Activated CD4-positive, CD25-positive, alpha-beta regulatory T cell (primary cell): ENCODE results near the gene PGA4.
"Not testable (repeated sequence)": the region's sequence is repeated elsewhere in the genome, so short reads cannot be mapped to it uniquely, and the experiment has no call there.

Experiments
- DNase-seq, 4 experiments: peaks; one replicate each; lab custom pipeline; 2025; lab: John Stamatoyannopoulos, UW

Gene PGA4

GRCh38 chr11:61222047-61222446, at the start of gene PGA4:
PGA4 (plus strand) TSS chr11:61222347; CDS start chr11:61222401, 54 bp downstream.
- not testable (repeated sequence) for DNase-seq

- no peak for DNase-seq
Measured at GRCh38 chr11:61172356-61172755, 49.8 kb upstream of the PGA4 start.

DNA sequence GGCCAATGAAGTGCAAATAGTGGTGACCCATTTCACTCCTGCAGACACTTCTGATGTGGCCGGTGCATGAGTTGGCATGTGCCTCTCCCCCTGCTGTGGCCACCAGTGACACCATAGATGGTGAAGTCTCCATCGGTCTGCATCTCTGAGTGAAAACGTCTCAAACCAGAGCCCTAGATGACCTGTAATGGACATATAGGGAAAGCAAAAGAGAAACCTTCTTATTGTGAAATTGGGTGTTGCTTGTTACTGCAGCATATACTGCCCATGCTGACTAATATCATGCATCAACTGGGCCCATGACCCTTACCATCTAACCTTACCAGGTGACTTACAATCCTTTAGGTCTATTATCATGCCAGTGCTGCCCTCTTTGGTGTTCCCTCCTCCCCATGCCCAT, 49.3 kb upstream of the PGA4 start:
- DNase-seq, result no peak

DNA sequence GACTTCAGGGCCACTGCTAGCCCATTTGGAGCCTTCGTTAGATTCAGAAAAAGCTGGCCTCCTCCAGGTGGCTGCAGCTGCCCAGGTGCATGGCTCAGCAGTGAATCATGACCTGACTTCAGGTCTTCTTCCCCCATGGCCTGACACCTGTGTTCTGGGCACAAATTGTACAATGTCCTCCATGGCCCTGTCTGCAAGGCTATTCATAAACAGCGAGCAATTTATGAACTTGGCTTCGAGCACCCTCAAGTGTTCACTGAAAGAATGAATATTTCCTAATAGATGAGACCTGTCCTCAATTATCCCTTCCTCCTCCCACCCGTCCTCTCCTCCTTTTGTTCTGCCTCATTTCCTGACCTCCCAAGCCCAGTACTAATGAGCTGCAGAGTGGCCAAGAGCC, 48.7 kb upstream of the PGA4 start:
- DNase-seq, result no peak

- no peak for DNase-seq
Measured at GRCh38 chr11:61174273-61174672, 47.9 kb upstream of the PGA4 start.

DNA sequence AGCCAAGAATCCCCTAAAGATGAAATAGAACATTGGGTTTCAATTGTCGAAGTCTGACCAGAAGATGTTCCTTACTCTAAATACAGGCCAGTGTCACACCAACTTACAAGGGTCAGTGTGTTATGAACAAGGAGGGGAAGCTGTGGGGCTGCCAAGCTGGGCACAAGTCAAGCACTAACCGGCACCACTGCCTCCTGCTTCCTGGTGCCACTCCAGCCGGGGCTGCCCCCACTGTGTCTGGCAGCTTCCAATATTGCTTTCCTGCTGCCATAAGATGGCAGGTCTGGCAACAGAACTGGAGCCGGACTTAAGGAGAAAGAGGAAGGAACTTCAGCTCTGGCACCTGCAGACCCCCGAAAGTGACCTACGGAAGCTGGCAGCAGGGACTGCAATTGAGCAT, 47.2 kb upstream of the PGA4 start:
- DNase-seq, result no peak

- DNase-seq, result no peak
Measured at GRCh38 chr11:61176446-61176845, 45.7 kb upstream of the PGA4 start.

GRCh38 chr11:61180205-61180604, 41.9 kb upstream of the PGA4 start:
- not testable (repeated sequence) for DNase-seq

DNA sequence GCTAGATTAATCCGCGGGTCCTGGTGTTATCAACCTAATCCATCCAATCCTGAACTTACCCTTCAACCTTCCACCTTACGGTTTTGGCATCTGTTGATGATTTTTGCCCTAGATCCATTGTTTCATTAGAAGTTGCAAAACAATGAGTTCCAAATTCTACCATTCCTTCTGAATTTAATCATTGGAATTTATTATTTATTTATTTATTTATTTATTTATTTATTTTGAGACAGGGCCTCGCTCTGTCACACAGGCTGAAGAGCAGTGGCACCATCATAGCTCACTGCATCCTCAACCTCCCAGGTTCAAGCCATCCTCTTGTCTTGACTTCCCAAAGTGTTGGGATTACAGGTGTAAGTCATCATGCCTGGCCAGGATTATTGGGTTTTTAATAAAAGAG, 40.7 kb upstream of the PGA4 start:
- DNase-seq, result no peak

DNA sequence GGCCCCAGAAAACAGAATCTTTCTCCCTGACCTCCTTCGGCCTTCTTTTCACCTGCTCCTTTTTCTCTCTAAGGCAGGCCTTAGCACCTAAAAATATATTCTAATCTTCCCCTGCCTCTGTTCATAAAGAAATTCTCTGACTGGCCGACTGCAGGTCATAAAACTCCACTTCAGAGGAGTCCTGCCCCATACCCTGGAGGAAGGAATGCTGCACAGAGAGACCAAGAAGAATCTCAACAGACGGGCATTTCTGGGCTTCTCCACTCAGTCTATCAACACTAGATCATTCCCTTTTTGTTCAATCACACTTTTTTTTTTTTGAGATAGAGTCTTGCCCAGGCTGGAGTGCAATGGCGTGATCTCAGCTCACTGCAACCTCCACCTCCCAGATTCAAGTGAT, 38.5 kb upstream of the PGA4 start:
- no peak for DNase-seq

DNA sequence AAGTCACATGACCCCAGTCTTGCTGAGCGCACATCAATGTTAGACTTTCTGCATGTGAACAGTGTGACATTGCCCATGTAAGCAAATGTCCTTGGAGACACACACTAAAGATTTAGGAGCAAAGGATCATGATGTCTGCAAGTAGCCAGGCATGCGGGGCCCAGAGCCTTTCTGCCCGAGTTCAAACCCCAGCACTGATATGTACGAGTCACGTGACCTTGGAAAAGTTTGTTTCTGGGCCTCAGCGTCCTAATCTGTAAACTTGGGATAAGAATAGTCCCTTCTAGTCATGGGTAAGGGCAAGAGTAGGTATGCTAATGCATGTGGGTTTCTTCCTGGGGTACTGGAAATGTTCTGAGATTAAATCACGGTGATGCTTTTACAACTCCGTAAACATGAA, 35.6 kb upstream of the PGA4 start:
- DNase-seq, result no peak

DNA sequence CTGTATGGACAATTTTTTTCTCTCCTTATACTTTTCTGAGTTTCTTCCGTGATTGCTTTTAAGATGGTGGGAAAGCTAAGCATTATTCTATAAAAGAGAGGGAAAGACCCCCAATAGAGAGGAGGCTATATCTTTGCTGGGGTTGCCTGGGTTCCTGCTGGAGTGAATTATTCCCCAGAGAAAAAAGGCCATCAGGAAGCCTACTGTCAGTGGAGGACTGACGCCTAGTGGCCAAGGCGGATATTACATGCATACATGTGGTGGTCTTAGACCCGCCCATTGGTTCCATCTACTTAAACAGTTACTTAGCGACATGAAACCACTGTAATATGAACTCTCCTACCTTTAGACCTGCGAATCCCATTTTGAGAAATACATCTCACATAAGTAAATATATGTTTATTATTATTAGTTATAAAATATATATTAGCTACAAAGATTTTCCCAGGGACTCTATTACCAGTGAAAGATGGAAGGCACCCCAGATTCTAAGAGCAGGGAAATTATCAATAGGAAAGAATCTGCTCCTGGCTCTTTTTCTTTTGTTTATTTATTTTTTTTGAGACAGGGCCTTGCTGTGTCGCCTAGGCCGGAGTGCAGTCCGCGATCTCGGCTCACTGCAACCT, 34.5 kb upstream of the PGA4 start:
- DNase-seq, result peak; percentile 52 to 80 (median 58)

DNA sequence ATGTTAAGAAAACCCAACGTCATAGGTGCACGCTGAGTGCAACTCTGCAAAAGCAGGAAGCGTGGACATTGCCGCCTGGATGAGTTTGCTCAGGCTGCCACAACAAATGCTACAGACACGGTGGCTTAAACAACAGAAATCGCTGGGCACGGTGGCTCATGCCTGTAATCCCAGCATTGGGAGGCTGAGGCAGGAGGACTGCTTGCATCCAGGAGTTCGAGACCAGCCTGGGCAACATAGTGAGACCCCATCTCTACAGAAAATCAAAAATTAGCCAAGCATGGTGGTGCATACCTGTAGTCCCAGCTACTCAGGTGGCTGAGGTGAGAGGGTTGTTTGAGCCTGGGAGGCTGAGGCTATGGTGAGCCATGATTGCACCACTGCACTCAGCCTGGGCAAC, 32.2 kb upstream of the PGA4 start:
- no peak for DNase-seq

GRCh38 chr11:61193596-61193995, 28.6 kb upstream of the PGA4 start:
- no peak for DNase-seq

DNA sequence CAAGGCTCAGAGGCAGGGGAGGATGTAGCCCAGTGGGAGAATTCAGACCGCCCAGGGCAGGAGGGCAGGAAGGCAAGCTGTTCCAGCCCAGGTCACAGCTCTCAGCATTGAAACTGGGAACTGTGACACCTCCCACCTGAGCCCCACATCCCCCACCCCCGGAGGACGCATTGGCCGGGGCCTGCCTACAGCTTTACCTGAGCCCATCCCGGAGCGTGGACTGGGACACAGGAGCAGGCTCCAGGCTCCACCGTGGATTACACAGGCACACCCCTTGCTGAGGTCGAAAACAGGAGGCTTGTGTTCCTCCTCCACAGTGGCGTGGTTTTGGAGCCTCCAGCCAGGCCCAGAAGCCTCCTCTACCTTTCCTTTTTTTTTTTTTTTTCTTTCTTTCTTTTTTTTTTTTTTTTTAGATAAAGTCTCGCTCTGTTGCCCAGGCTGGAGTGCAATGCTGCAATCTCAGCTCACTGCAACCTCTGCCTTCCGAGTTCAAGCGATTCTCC, 27.9 kb upstream of the PGA4 start:
- no peak for DNase-seq

- no peak for DNase-seq
Measured at GRCh38 chr11:61194981-61195695, 27.0 kb upstream of the PGA4 start.

GRCh38 chr11:61195719-61196118, 26.4 kb upstream of the PGA4 start:
- no peak for DNase-seq

DNA sequence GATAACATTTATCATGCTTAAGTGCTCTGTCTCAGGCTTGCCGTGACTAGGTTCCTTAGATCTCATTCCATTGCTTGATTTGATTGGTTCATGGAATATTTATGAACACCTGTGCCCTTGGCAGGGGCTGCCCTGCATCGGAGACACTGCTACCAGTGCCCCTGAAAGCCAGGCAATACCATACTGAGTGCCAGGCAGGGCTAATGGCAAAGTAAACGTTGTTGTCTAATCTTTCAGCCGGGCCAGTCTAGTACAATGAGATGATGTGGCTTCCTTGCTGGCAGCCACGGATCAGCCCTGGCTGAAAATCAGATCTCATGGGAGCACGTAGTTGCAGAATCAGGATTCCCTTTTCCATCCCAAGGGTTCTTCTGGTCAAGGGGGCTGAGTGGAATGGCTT, 23.8 kb upstream of the PGA4 start:
- no peak for DNase-seq

- no peak for DNase-seq
Measured at GRCh38 chr11:61198948-61199523, 23.1 kb upstream of the PGA4 start.

DNA sequence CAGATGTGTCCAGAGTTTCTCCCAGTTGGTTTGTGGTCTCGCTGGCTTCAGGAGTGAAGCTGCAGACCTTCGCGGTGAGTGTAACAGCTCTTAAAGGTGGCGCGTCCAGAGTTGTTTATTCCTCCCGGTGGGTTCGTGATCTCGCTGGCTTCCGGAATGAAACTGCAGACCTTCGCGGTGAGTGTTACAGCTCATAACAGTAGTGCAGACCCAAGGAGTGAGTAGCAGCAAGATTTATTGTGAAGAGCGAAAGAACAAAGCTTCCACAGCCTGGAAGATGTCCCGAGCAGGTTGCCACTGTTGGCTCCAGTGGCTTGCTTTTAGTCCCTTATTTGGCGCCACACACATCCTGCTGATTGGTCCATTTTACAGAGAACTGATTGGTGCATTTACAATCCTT, 20.7 kb upstream of the PGA4 start:
- DNase-seq, result no peak

DNA sequence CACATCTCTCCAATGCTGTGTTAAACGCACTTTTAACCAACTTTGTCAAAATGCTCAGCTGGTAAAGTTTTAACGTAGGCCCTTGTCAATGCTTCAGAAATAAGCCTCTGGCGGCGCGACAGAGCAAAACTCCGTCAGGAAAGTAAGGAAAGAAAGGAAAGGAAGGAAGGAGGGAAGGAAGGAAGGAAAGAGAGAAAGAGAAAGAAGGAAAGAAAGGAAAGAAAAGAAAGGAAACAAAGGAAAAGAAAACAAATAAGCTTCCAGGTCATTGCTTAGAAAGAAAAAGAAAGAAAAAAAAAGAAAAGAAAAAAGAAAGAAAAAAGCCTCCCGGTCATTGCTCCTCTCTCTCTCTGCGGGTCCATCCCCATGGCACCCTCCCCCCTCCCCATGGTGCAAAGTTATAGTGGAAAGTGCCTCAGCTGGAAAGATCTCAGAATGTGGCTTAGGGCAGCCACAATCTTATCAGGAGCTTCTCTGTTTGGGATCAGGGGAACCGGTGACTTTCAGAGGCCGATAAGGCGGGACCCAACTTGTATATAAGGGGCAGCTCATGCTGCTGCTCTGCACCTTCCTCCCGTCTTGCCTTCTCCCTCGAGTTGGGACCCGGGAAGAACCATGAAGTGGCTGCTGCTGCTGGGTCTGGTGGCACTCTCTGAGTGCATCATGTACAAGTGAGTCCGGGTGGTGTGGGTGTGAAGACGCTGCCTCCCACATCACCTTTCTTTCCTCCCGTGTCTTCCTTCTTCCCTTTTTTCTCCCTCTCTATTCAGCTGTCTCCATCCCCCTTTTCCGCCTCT, 19.0 kb upstream of the PGA4 start, which contains the start of gene PGA3:
TSS of gene PGA3 (plus strand) at position 566 of the 797 bp plus-strand sequence. CDS start at position 616, 50 bp downstream.
- DNase-seq, result not testable (repeated sequence)

- not testable (repeated sequence) for DNase-seq
Measured at GRCh38 chr11:61203873-61204272, 18.3 kb upstream of the PGA4 start.
